K562 (cell line): ENCODE results near the gene SHFL. TPM values are rescaled to one million over a fixed set of nuclear protein-coding genes. Genes with fewer than 3 reads are reported as not detected.

Source experiments
- BRCA1 ChIP-seq, 2 experiments: fragments of 450-650 bp in 1 of 2; sonication (generic) in 1 of 2; formaldehyde crosslinking in 1 of 2; IDR thresholded peaks; 2 replicates each; pipeline versions ENCODE4 v1.5.0 to v1.6.1; 2017 to 2020; ENCODE audit warnings: mild to moderate bottlenecking in 1 of 2, missing genetic modification reagents in 1 of 2
- BRF1 ChIP-seq: IDR thresholded peaks from 3 replicates; pipeline ENCODE4 v1.6.1; 2011; ENCODE audit warnings: borderline replicate concordance, mild to moderate bottlenecking; ENCODE audit not compliant: insufficient read length; ENCODE audit errors: extremely low read depth
- CHD2 ChIP-seq: IDR thresholded peaks from 2 replicates; pipeline ENCODE4 v1.6.1; 2011; ENCODE audit warnings: low read depth, low read length
- FOSL1 ChIP-seq: fragments of 200-800 bp; sonication (Bioruptor generic); conservative IDR thresholded peaks from 2 replicates; pipeline ENCODE4 v1.6.1; 2016; ENCODE audit warnings: missing genetic modification characterization, missing compliant biosample characterization
- KAT7 ChIP-seq: sonication (generic); formaldehyde crosslinking; IDR thresholded peaks from 2 replicates; pipeline ENCODE4 v1.8.0; 2022; ENCODE audit warnings: missing genetic modification reagents, mild to moderate bottlenecking, borderline replicate concordance
- NCOA6 ChIP-seq: fragments of 450-650 bp; IDR thresholded peaks from 2 replicates; pipeline ENCODE4 v1.6.1; 2017; ENCODE audit warnings: mild to moderate bottlenecking
- PHB ChIP-seq: fragments of 250-450 bp; sonication (Bioruptor Pico); IDR thresholded peaks from 2 replicates; pipeline ENCODE4 v1.5.0; 2021
- STAT5A ChIP-seq: IDR thresholded peaks from 2 replicates; pipeline ENCODE4 v1.6.1; 2012; ENCODE audit warnings: low read length, inconsistent platforms, borderline replicate concordance
- TGIF2 ChIP-seq: sonication (generic); formaldehyde crosslinking; IDR thresholded peaks from 2 replicates; pipeline ENCODE4 v1.8.1; 2022; ENCODE audit warnings: mild to moderate bottlenecking, missing genetic modification reagents, moderate library complexity
- TOE1 ChIP-seq, 2 experiments: fragments of 450-650 bp in 1 of 2; sonication (generic) in 1 of 2; formaldehyde crosslinking in 1 of 2; IDR thresholded peaks; 2 replicates each; pipeline versions ENCODE4 v1.7.1 to v1.8.0; 2016 to 2022; ENCODE audit warnings: borderline replicate concordance in 2 of 2, mild to moderate bottlenecking in 2 of 2, antibody characterized with exemption in 1 of 2, inconsistent platforms in 1 of 2, low read depth in 1 of 2, missing genetic modification reagents in 1 of 2, moderate library complexity in 1 of 2
- ZNF184 ChIP-seq: sonication (generic); formaldehyde crosslinking; IDR thresholded peaks from 2 replicates; pipeline ENCODE4 v1.5.0; 2020; ENCODE audit warnings: missing genetic modification reagents
- polyA plus RNA-seq, 8 experiments: library from polyadenylated mRNA; depleted of rRNA in 4 of 8; stranded (reverse) in 5 of 8; unstranded in 3 of 8; fragments of >200 nt; fragmentation: Nextera tagmentation in 2 of 8; fragmentation: Illumina TruSeq in 1 of 8; extraction: Ambion mirVana in 2 of 8; extraction: Trizol in 1 of 8; gene quantifications; 2 replicates each; pipeline versions ENCODE4 v1.2.1 to v1.2.3, GENCODE V29; 2011 to 2014; ENCODE audit warnings: inconsistent platforms in 1 of 8, missing spikeins in 1 of 8
- total RNA-seq, 7 experiments: library from RNA; depleted of rRNA in 6 of 7; stranded (reverse); fragments of >200 nt in 6 of 7; fragmentation: Illumina TruSeq in 2 of 7; extraction: Trizol in 2 of 7; gene quantifications; 2 replicates each; pipeline versions ENCODE4 v1.2.1 to v1.2.3, GENCODE V29; 2011 to 2021; ENCODE audit warnings: low replicate concordance in 1 of 7
- TF ChIP-seq, protein P1 (sequence below): fragments of 250-450 bp; sonication (Bioruptor Pico); IDR thresholded peaks from 2 replicates; pipeline ENCODE4 v1.4.0; 2020
- TF ChIP-seq, protein P2 (sequence below): fragments of 250-450 bp; sonication (Bioruptor Pico); IDR thresholded peaks from 2 replicates; pipeline ENCODE4 v1.5.0; 2021; ENCODE audit warnings: mild to moderate bottlenecking, borderline replicate concordance
- TF ChIP-seq, protein P3 (sequence below): fragments of 450-650 bp; IDR thresholded peaks from 2 replicates; pipeline ENCODE4 v1.6.1; 2014; ENCODE audit warnings: low read depth, mild to moderate bottlenecking, moderate library complexity, borderline replicate concordance
- TF ChIP-seq, protein P4 (sequence below): fragments of 450-650 bp; formaldehyde crosslinking; IDR thresholded peaks from 2 replicates; pipeline ENCODE4 v1.4.0; 2020; ENCODE audit warnings: mild to moderate bottlenecking, moderate library complexity
- TF ChIP-seq, protein P5 (sequence below), 2 experiments: fragments of 450-650 bp; IDR thresholded peaks; 2 replicates each; pipeline ENCODE4 v1.6.1; 2016
- TF ChIP-seq, protein P6 (sequence below): fragments of 200-800 bp; sonication (Bioruptor generic); IDR thresholded peaks from 2 replicates; pipeline ENCODE4 v1.6.1; 2017; ENCODE audit warnings: missing genetic modification characterization, missing compliant biosample characterization

The SHFL gene
- total and polyA plus RNA-seq, 9 of the 15 experiments (the other 6 are each of a cell fraction or from before 2014, with no cell fraction given): 1.5 to 25.7 (median 13.0) TPM

DNA sequence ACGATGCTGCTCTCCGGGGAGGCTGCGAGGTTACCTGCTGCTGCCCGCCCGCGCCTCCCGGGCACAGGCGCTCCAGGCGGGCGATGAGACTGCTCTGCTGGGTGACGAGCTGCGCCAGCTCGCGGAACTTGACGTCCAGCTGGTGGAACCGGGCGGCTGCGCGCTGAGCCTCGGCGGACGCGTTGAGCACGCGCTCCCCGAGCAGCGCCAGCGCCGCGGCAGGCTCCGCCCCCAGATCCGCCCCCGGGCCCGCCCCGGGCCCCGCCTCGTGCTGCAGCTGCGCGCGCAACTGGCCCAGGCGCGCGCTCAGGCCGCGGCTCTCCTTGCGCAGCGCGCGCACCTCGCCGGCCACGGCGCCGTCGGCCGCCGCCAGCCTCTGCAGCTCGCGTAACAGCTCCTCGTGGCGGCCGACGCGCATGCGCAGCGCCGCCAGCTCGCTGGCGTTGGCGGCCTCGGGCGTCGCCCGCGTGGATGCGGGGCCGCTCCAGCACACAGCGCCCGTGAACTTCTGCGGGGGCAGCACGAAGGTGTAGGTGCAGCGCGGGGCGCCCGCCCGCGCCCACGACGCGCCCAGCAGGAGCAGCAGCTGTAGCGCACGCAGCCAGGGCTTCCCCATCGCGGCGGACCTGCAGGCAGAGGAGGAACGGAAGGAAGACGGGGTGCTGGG, 10.0 kb downstream of the SHFL start (continued):
- TF ChIP-seq, protein P1, sequence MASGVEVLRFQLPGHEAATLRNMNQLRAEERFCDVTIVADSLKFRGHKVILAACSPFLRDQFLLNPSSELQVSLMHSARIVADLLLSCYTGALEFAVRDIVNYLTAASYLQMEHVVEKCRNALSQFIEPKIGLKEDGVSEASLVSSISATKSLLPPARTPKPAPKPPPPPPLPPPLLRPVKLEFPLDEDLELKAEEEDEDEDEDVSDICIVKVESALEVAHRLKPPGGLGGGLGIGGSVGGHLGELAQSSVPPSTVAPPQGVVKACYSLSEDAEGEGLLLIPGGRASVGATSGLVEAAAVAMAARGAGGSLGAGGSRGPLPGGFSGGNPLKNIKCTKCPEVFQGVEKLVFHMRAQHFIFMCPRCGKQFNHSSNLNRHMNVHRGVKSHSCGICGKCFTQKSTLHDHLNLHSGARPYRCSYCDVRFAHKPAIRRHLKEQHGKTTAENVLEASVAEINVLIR: no peak
- TF ChIP-seq, protein P2, sequence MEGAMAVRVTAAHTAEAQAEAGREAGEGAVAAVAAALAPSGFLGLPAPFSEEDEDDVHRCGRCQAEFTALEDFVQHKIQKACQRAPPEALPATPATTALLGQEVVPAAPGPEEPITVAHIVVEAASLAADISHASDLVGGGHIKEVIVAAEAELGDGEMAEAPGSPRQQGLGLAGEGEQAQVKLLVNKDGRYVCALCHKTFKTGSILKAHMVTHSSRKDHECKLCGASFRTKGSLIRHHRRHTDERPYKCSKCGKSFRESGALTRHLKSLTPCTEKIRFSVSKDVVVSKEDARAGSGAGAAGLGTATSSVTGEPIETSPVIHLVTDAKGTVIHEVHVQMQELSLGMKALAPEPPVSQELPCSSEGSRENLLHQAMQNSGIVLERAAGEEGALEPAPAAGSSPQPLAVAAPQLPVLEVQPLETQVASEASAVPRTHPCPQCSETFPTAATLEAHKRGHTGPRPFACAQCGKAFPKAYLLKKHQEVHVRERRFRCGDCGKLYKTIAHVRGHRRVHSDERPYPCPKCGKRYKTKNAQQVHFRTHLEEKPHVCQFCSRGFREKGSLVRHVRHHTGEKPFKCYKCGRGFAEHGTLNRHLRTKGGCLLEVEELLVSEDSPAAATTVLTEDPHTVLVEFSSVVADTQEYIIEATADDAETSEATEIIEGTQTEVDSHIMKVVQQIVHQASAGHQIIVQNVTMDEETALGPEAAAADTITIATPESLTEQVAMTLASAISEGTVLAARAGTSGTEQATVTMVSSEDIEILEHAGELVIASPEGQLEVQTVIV: no peak
- no peak for TF ChIP-seq STAT5A
- no peak for TF ChIP-seq BRCA1 (IDR thresholded peaks at IDR 0.05)
- TF ChIP-seq BRCA1 (CRISPR knock-in tag; IDR thresholded peaks at IDR 0.05): no peak
- no peak for TF ChIP-seq KAT7 (CRISPR knock-in tag)
- no peak for TF ChIP-seq CHD2
- TF ChIP-seq PHB (CRISPR knock-in tag): no peak
- no peak for TF ChIP-seq NCOA6
- TF ChIP-seq, protein P3, sequence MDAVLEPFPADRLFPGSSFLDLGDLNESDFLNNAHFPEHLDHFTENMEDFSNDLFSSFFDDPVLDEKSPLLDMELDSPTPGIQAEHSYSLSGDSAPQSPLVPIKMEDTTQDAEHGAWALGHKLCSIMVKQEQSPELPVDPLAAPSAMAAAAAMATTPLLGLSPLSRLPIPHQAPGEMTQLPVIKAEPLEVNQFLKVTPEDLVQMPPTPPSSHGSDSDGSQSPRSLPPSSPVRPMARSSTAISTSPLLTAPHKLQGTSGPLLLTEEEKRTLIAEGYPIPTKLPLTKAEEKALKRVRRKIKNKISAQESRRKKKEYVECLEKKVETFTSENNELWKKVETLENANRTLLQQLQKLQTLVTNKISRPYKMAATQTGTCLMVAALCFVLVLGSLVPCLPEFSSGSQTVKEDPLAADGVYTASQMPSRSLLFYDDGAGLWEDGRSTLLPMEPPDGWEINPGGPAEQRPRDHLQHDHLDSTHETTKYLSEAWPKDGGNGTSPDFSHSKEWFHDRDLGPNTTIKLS: peak; percentile 78
- TF ChIP-seq ZNF184 (CRISPR knock-in tag): no peak
- TF ChIP-seq BRF1: no peak
- TF ChIP-seq, protein P4, sequence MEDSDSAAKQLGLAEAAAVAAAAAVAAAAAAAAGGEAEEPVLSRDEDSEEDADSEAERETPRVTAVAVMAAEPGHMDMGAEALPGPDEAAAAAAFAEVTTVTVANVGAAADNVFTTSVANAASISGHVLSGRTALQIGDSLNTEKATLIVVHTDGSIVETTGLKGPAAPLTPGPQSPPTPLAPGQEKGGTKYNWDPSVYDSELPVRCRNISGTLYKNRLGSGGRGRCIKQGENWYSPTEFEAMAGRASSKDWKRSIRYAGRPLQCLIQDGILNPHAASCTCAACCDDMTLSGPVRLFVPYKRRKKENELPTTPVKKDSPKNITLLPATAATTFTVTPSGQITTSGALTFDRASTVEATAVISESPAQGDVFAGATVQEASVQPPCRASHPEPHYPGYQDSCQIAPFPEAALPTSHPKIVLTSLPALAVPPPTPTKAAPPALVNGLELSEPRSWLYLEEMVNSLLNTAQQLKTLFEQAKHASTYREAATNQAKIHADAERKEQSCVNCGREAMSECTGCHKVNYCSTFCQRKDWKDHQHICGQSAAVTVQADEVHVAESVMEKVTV: no peak
- TF ChIP-seq TGIF2 (CRISPR knock-in tag): no peak
- TF ChIP-seq, protein P5, sequence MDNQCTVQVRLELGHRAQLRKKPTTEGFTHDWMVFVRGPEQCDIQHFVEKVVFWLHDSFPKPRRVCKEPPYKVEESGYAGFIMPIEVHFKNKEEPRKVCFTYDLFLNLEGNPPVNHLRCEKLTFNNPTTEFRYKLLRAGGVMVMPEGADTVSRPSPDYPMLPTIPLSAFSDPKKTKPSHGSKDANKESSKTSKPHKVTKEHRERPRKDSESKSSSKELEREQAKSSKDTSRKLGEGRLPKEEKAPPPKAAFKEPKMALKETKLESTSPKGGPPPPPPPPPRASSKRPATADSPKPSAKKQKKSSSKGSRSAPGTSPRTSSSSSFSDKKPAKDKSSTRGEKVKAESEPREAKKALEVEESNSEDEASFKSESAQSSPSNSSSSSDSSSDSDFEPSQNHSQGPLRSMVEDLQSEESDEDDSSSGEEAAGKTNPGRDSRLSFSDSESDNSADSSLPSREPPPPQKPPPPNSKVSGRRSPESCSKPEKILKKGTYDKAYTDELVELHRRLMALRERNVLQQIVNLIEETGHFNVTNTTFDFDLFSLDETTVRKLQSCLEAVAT (IDR thresholded peaks at IDR 0.05): no peak
- TF ChIP-seq TOE1 (IDR thresholded peaks at IDR 0.05; ENCODE audit: borderline replicate concordance): no peak
- no peak for TF ChIP-seq TOE1 (CRISPR knock-in tag; IDR thresholded peaks at IDR 0.05; ENCODE audit: borderline replicate concordance, low read depth)
- TF ChIP-seq, protein P6, sequence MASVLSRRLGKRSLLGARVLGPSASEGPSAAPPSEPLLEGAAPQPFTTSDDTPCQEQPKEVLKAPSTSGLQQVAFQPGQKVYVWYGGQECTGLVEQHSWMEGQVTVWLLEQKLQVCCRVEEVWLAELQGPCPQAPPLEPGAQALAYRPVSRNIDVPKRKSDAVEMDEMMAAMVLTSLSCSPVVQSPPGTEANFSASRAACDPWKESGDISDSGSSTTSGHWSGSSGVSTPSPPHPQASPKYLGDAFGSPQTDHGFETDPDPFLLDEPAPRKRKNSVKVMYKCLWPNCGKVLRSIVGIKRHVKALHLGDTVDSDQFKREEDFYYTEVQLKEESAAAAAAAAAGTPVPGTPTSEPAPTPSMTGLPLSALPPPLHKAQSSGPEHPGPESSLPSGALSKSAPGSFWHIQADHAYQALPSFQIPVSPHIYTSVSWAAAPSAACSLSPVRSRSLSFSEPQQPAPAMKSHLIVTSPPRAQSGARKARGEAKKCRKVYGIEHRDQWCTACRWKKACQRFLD (CRISPR knock-in tag): peak; percentile 87; the same call in 1 of the 2 replicates
- no peak for TF ChIP-seq FOSL1
